Gastroesophageal sphincter (tissue), 4 donors: ENCODE results near the gene CDK10. TPM values are rescaled to one million over a fixed set of nuclear protein-coding genes. Genes with fewer than 3 reads are reported as not detected.

Source experiments
- ATAC-seq: fragments of 150-250 bp; one replicate; pipeline ENCODE4 v1.9.1; 2016; ENCODE audit warnings: mild to moderate bottlenecking, moderate library complexity
- H3K27ac ChIP-seq, 4 donors: fragments of 200-600 bp; sonication (generic) in 3 of 4; 1 replicate in 3 of 4; 2 replicates in 1 of 4; pipeline ENCODE4 v1.5.1; 2016 to 2019
- H3K27me3 ChIP-seq: fragments of 200-600 bp; sonication (generic); one replicate; pipeline ENCODE4 v1.5.1; 2019
- H3K36me3 ChIP-seq, 2 donors: fragments of 200-600 bp; sonication (generic); one replicate each; pipeline ENCODE4 v1.5.1; 2019; ENCODE audit warnings: control low read depth in 1 of 2
- H3K4me1 ChIP-seq, 3 donors: fragments of 200-600 bp; sonication (generic); 1 replicate in 2 of 3; 2 replicates in 1 of 3; pipeline ENCODE4 v1.5.1; 2016 to 2019; ENCODE audit warnings: control low read depth in 2 of 3
- H3K4me3 ChIP-seq, 2 donors: fragments of 200-600 bp; sonication (generic); one replicate each; pipeline ENCODE4 v1.5.1; 2019; ENCODE audit warnings: mild to moderate bottlenecking in 1 of 2, moderate library complexity in 1 of 2
- H3K9me3 ChIP-seq, 3 donors: fragments of 200-600 bp; sonication (generic); one replicate each; pipeline ENCODE4 v1.5.1; 2017 to 2019; ENCODE audit warnings: control low read depth in 2 of 3
- EP300 ChIP-seq: sonication (generic); formaldehyde crosslinking; IDR thresholded peaks from one replicate; pipeline ENCODE4 v1.6.1; 2017; ENCODE audit warnings: antibody characterized with exemption, mild to moderate bottlenecking
- POLR2A ChIP-seq, 2 donors: fragments of 450-650 bp; IDR thresholded peaks; one replicate each; pipeline ENCODE4 v1.6.1; 2017; ENCODE audit warnings: antibody characterized with exemption in 2 of 2, mild to moderate bottlenecking in 2 of 2, moderate library complexity in 1 of 2
- POLR2AphosphoS5 ChIP-seq: sonication (generic); formaldehyde crosslinking; IDR thresholded peaks from one replicate; pipeline ENCODE4 v1.6.1; 2017; ENCODE audit warnings: antibody characterized with exemption
- WGBS, 2 donors: methylation state at CpG; one replicate each; pipeline ENCODE4 v1.1.5; 2018; ENCODE audit warnings: low coverage in 1 of 2; 5-methylcytosine and 5-hydroxymethylcytosine counted together
- total RNA-seq, 4 donors: library from RNA; depleted of rRNA; stranded (reverse); fragments of >200 nt; gene quantifications; one replicate each; pipeline ENCODE4 v1.1.0, GENCODE V29; 2016
- TF ChIP-seq, protein P1 (sequence below), 4 experiments: fragments of 200-600 bp in 2 of 4; fragments of 450-650 bp in 2 of 4; sonication (generic) in 1 of 4; IDR thresholded peaks; one replicate each; pipeline ENCODE4 v1.5.1; 2017 to 2019; ENCODE audit warnings: antibody characterized with exemption in 4 of 4, mild to moderate bottlenecking in 2 of 4, moderate library complexity in 2 of 4

Gene CDK10
- total RNA-seq, 4 donors from 2014 or later, result 24.1 to 44.0 (median 28.9) TPM

DNA sequence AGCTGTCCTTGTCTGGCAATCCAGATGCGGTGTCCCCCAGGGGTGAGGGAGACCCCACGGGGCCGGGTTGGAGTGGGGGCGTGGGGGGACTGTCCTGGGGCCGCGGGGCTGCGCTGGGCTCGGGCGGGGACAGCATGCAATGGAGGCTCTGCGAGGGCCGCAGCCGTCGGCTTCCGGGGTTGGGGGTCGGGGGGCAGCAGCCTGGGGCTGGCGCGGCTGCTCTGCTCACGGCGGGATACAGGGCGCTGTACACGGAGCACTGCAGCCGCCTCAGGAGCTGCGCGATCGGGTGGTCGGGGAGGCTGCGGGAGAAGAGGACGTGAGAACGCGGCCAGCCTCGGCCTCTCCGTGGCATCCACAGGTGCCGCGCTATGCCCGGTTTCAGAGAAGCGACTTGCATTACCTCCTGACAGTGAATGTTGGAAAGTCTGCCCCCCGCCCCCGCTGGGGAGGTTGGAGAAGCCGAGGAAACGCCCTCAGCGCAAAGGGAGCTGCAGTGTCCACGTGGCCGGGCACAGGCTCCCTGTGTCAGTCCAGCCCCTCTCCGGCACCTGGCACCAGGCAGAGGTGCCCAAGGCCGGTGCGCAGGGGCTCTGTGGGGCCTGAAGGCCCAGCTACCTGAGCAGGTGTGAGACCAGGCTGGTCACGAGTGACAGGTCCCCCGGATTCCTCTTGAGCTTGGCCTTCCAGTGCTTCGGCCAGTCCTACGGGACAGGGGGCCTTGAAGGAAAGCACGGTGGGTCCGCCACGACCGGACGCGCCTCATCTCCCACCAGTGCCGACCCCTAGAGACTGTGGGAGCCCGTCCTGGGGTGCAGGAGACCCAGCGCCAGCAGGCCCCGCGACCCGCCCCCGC, 24.4 kb downstream of the CDK10 start:
- Histone ChIP-seq H3K4me3 (no peak overlapping the region), H3K27ac (no peak overlapping the region), H3K36me3 (peaks cover 0 to 14% of the 10 kb centered on the region in 2 donors), H3K9me3 (no peaks in the 10 kb centered on the region), H3K4me1 (peaks cover 0 to 18% (median 5%) of the 10 kb centered on the region in 3 donors), H3K27me3 (peaks cover 9% of the 10 kb centered on the region)
- ATAC-seq, result no peak
- no CpG with 5 or more reads among the region's 63 CpGs for WGBS, 2 donors
- no peak for TF ChIP-seq EP300
- no peak for TF ChIP-seq POLR2AphosphoS5
- TF ChIP-seq POLR2A (IDR thresholded peaks at IDR 0.05), result no peak
- TF ChIP-seq, protein P1, sequence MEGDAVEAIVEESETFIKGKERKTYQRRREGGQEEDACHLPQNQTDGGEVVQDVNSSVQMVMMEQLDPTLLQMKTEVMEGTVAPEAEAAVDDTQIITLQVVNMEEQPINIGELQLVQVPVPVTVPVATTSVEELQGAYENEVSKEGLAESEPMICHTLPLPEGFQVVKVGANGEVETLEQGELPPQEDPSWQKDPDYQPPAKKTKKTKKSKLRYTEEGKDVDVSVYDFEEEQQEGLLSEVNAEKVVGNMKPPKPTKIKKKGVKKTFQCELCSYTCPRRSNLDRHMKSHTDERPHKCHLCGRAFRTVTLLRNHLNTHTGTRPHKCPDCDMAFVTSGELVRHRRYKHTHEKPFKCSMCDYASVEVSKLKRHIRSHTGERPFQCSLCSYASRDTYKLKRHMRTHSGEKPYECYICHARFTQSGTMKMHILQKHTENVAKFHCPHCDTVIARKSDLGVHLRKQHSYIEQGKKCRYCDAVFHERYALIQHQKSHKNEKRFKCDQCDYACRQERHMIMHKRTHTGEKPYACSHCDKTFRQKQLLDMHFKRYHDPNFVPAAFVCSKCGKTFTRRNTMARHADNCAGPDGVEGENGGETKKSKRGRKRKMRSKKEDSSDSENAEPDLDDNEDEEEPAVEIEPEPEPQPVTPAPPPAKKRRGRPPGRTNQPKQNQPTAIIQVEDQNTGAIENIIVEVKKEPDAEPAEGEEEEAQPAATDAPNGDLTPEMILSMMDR (IDR thresholded peaks at IDR 0.05), result no peak

DNA sequence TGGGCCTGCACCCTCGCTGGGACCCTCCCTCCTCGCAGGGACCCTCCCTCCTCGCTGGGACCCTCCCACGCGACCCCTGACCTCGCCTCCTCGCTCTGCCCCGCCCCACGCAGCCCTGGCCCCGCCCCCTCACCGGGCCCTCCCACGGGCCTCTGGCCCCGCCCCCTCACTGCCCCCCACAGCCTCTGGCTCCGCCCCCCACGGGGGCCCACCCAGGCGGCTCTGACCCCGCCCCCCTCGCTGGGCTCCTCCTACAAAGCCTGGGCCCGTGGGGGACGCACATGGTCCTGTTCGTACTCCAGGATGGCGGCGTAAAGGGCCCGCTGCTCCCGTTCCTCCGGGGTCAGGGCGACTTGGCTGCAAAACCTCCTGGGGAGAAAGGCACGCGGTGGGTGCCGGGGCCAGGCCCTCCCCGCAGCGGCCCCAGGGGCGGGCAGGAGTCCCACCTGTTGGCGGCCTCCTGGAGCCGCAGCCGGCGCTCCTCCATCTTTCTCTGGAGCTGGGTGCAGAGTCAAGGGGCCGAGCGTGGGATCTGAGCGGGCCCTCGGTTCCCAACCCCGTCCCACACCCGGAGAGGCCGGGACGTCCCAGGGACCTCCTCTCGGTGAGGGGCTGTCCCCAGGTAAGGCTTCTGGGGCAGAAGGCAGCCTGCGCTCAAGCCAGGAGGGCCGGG, 25.2 kb downstream of the CDK10 start:
- Histone ChIP-seq H3K36me3 (peaks cover 0 to 18% of the 10 kb centered on the region in 2 donors), H3K4me3 (peak overlapping the region in 1 of 2 donors; percentile 24), H3K9me3 (no peaks in the 10 kb centered on the region), H3K27ac (no peak overlapping the region), H3K4me1 (peaks cover 0 to 13% (median 5%) of the 10 kb centered on the region in 3 donors), H3K27me3 (peaks cover 9% of the 10 kb centered on the region)
- no CpG with 5 or more reads among the region's 48 CpGs for WGBS, 2 donors
- no peak for ATAC-seq
- TF ChIP-seq, protein P1 (IDR thresholded peaks at IDR 0.05), result no peak
- TF ChIP-seq POLR2AphosphoS5 (no peak), POLR2A (IDR thresholded peaks at IDR 0.05) (no peak), EP300 (no peak)

DNA sequence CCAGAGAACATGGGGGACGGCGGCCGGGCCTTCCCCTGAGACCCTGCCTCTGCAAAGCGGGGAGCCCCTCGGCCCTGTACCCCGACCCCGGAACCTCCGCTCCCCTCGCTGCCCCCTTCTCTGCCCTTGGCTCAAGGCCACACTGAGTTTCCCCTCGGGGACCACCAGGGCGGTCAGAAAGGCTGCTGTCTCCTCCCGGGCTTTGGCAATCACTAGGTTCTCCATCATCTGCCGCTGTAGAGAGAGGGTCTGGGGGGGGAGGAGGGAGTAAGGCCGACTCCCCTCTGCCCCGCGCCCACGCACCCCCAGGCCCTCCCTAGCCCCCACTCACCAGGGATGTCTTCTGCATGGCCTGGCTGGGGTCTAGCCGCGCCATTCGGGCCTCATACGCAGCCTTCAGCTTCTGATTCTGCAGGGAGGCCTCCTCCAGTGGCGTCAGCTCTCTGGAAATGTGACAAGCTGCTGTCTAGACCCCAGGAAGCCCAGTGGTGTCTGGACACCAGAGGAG, 25.8 kb downstream of the CDK10 start:
- peaks cover 0 to 13% (median 5%) of the 10 kb centered on the region in 3 donors for H3K4me1 ChIP-seq
- H3K4me3 ChIP-seq, result peak overlapping the region in 1 of 2 donors; percentile 24
- H3K36me3 ChIP-seq, result peaks cover 0 to 18% of the 10 kb centered on the region in 2 donors
- no peak for ATAC-seq
- H3K27ac ChIP-seq, result no peak overlapping the region
- peaks cover 9% of the 10 kb centered on the region for H3K27me3 ChIP-seq
- TF ChIP-seq POLR2AphosphoS5 (no peak), EP300 (no peak), POLR2A (IDR thresholded peaks at IDR 0.05) (no peak)
- TF ChIP-seq, protein P1 (IDR thresholded peaks at IDR 0.05), result no peak
- H3K9me3 ChIP-seq, result no peaks in the 10 kb centered on the region
- no CpG with 5 or more reads among the region's 22 CpGs for WGBS, 2 donors

DNA sequence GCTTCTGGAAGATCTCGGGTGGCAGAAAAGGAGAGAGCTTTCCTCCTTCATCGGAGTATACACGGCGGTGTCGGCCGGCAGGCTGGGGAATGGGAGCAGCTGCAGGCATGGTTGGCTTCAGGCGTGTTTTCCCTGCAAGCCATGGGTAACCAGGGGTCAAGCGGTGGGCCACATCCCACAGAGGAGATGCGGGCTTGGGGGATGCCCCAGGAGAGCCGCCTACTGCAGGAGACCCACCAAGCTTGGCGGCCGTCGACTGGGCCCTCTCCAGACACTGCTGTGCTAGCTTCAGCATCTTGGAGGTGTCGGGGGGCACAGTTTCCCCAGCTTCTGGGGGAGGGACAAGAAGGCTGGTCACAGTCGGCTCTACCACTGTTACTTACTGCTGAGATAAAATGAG, 30.0 kb downstream of the CDK10 start:
- H3K36me3 ChIP-seq, result peaks cover 0 to 10% of the 10 kb centered on the region in 2 donors
- no peak for ATAC-seq

More for the DNA sequence above, 30.0 kb downstream of the CDK10 start:
- WGBS, 2 donors, result 100% methylated on average over 1 of the region's 15 CpGs; no CpG with 5 or more reads in 1 of the 2 donors
- H3K27me3 ChIP-seq, result peaks cover 9% of the 10 kb centered on the region
- H3K4me3 ChIP-seq, result no peak overlapping the region
- H3K27ac ChIP-seq, result no peak overlapping the region
- TF ChIP-seq, protein P1 (IDR thresholded peaks at IDR 0.05), result no peak
- TF ChIP-seq EP300, result no peak
- no peak for TF ChIP-seq POLR2A (IDR thresholded peaks at IDR 0.05)
- no peak for TF ChIP-seq POLR2AphosphoS5
- H3K9me3 ChIP-seq, result no peaks in the 10 kb centered on the region
- H3K4me1 ChIP-seq, result peaks cover 0 to 29% (median 12%) of the 10 kb centered on the region in 3 donors
